Fibroblast of skin of abdomen (primary cell): Measurements from ENCODE around the gene MAGEA1. TPM values are rescaled to one million over a fixed set of nuclear protein-coding genes. Genes with fewer than 3 reads are reported as not detected.
"Not testable (repeated sequence)": the region's sequence is repeated elsewhere in the genome, so short reads cannot be mapped to it uniquely, and the experiment has no call there.

Experiments used
- DNase-seq: peaks from one replicate; pipeline ENCODE4 v3.0.0-alpha.2; 2013
- polyA plus RNA-seq, 2 experiments: library from polyadenylated mRNA; unstranded; fragments of 120-200 nt; gene quantifications; one replicate each; pipeline ENCODE4 v1.2.1, GENCODE V29; 2013; ENCODE audit not compliant: insufficient read length in 2 of 2

Gene MAGEA1
- polyA plus RNA-seq (2013, experiment 1 of 2; ENCODE audit: insufficient read length): not detected
- polyA plus RNA-seq (2013, experiment 2 of 2; ENCODE audit: insufficient read length): not detected

- DNase-seq: no peak
These were observed at the start of gene MAGEA1 for GRCh38 chrX:153179131-153179530. MAGEA1 (plus strand) TSS chrX:153179284; CDS start chrX:153182390, 3,106 bp downstream.

GRCh38 chrX:153132924-153133323 lies 46.2 kb upstream of the MAGEA1 start:
- DNase-seq: not testable (repeated sequence)

- not testable (repeated sequence) for DNase-seq
These were observed 40.0 kb upstream of the MAGEA1 start for GRCh38 chrX:153139074-153139473.

- DNase-seq: not testable (repeated sequence)
These were observed 32.8 kb upstream of the MAGEA1 start for GRCh38 chrX:153146288-153146687.

GRCh38 chrX:153153516-153153915 lies 25.6 kb upstream of the MAGEA1 start:
- DNase-seq: no peak

GRCh38 chrX:153157450-153157849 lies 21.6 kb upstream of the MAGEA1 start:
- DNase-seq: no peak

GRCh38 chrX:153158319-153158718 lies 20.8 kb upstream of the MAGEA1 start:
- no peak for DNase-seq

- no peak for DNase-seq
These were observed 17.1 kb upstream of the MAGEA1 start for GRCh38 chrX:153161952-153162351.

- DNase-seq: no peak
These were observed 14.4 kb upstream of the MAGEA1 start for GRCh38 chrX:153164733-153165132.

- DNase-seq: not testable (repeated sequence)
These were observed 10.7 kb upstream of the MAGEA1 start for GRCh38 chrX:153168423-153168822.

GRCh38 chrX:153181822-153182221 lies 2.7 kb downstream of the MAGEA1 start:
- no peak for DNase-seq

- no peak for DNase-seq
These were observed 5.7 kb downstream of the MAGEA1 start for GRCh38 chrX:153184787-153185186.

- no peak for DNase-seq
These were observed 11.3 kb downstream of the MAGEA1 start for GRCh38 chrX:153190381-153190780.

- DNase-seq: no peak
These were observed 21.4 kb downstream of the MAGEA1 start for GRCh38 chrX:153200462-153200861.

GRCh38 chrX:153206425-153207046 lies 27.5 kb downstream of the MAGEA1 start:
- DNase-seq: no peak

GRCh38 chrX:153209347-153209746 lies 30.3 kb downstream of the MAGEA1 start:
- no peak for DNase-seq

- no peak for DNase-seq
These were observed 35.9 kb downstream of the MAGEA1 start for GRCh38 chrX:153214934-153215333.

- DNase-seq: no peak
These were observed 37.8 kb downstream of the MAGEA1 start for GRCh38 chrX:153216926-153217325.

GRCh38 chrX:153225438-153226098 lies 46.5 kb downstream of the MAGEA1 start:
- DNase-seq: no peak

- DNase-seq: peak; percentile 27
These were observed 47.5 kb downstream of the MAGEA1 start for GRCh38 chrX:153226344-153227185.
